Upper lobe of right lung (tissue), 1 donor: ENCODE measurements around the gene EN1. TPM values are rescaled to one million over a fixed set of nuclear protein-coding genes. Genes with fewer than 3 reads are reported as not detected.

ENCODE experiments used
- ATAC-seq: fragments of 200-7000 bp; cut with Tn5 transposase; one replicate; pipeline ENCODE4 v1.9.1; 2020; ENCODE audit warnings: mild to moderate bottlenecking, moderate library complexity
- DNase-seq: peaks from one replicate; pipeline ENCODE4 v3.0.0-alpha.2; 2020
- H3K27ac ChIP-seq: fragments of 200-600 bp; one replicate; pipeline ENCODE4 v1.8.0; 2022
- H3K27me3 ChIP-seq: fragments of 200-600 bp; one replicate; pipeline ENCODE4 v1.8.0; 2022; ENCODE audit warnings: mild to moderate bottlenecking
- H3K36me3 ChIP-seq: fragments of 200-600 bp; one replicate; pipeline ENCODE4 v1.8.0; 2022
- H3K4me1 ChIP-seq: fragments of 200-600 bp; one replicate; pipeline ENCODE4 v1.8.0; 2022
- H3K4me3 ChIP-seq: fragments of 200-600 bp; one replicate; pipeline ENCODE4 v1.8.0; 2022; ENCODE audit warnings: mild to moderate bottlenecking
- H3K9me3 ChIP-seq: fragments of 200-600 bp; one replicate; pipeline ENCODE4 v1.8.0; 2022
- CTCF ChIP-seq: fragments of 200-600 bp; IDR thresholded peaks from one replicate; pipeline ENCODE4 v1.8.0; 2022; ENCODE audit warnings: antibody characterized with exemption
- intact Hi-C: fragments of 100-400 bp; cut with DNase I; formaldehyde crosslinking; loops from one replicate; pipeline ENCODE4 v1.11.0; 2022
- total RNA-seq: library from RNA; stranded (reverse); fragmentation: NEBNext Ultra II Directional; extraction: Animal tissue kit (Norgen Biotek cat#: 25700); gene quantifications from one replicate; pipeline ENCODE4 v1.2.1, GENCODE V29; 2021
- donor health status: DM: no; HTN: yes; CAD: no; lungs with severe emphysema.

Gene EN1
- total RNA-seq, 1 donor from 2014 or later = not detected

- H3K36me3 ChIP-seq = no peaks in the 10 kb centered on the region
- no peak overlapping the region for H3K27ac ChIP-seq
- ATAC-seq (no peak), DNase-seq (no peak)
- H3K4me3 ChIP-seq = no peak overlapping the region
- peaks cover 96% of the 10 kb centered on the region for H3K27me3 ChIP-seq
- TF ChIP-seq CTCF = no peak
- H3K4me1 ChIP-seq = peaks cover 8% of the 10 kb centered on the region
- no peaks in the 10 kb centered on the region for H3K9me3 ChIP-seq
- intact Hi-C loops = no loop called here
These were observed 319 bp upstream of the EN1 start for GRCh38 chr2:118847762-118848172.

- H3K36me3 ChIP-seq = no peaks in the 10 kb centered on the region
- no peaks in the 10 kb centered on the region for H3K9me3 ChIP-seq
- H3K27ac ChIP-seq = no peak overlapping the region
- DNase-seq = no peak
- no peak overlapping the region for H3K4me3 ChIP-seq
- ATAC-seq = no peak
- TF ChIP-seq CTCF = no peak
- peaks cover 95% of the 10 kb centered on the region for H3K27me3 ChIP-seq
- intact Hi-C loops = no loop called here
- peaks cover 13% of the 10 kb centered on the region for H3K4me1 ChIP-seq
These were observed 951 bp downstream of the EN1 start for GRCh38 chr2:118846442-118846952.

- H3K27me3 ChIP-seq = peaks cover 96% of the 10 kb centered on the region
- TF ChIP-seq CTCF = no peak
- no peaks in the 10 kb centered on the region for H3K36me3 ChIP-seq
- H3K4me1 ChIP-seq = peaks cover 13% of the 10 kb centered on the region
- ATAC-seq (no peak), DNase-seq (no peak)
- no peak overlapping the region for H3K27ac ChIP-seq
- H3K9me3 ChIP-seq = no peaks in the 10 kb centered on the region
- intact Hi-C loops = no loop called here
- no peak overlapping the region for H3K4me3 ChIP-seq
These were observed 1.7 kb downstream of the EN1 start for GRCh38 chr2:118845522-118846441.

GRCh38 chr2:118845005-118845521 lies 2.4 kb downstream of the EN1 start:
- peaks cover 13% of the 10 kb centered on the region for H3K4me1 ChIP-seq
- intact Hi-C loops = no loop called here
- no peak overlapping the region for H3K4me3 ChIP-seq
- no peaks in the 10 kb centered on the region for H3K9me3 ChIP-seq
- H3K36me3 ChIP-seq = no peaks in the 10 kb centered on the region
- DNase-seq (no peak), ATAC-seq (no peak)
- no peak overlapping the region for H3K27ac ChIP-seq
- H3K27me3 ChIP-seq = peaks cover 96% of the 10 kb centered on the region
- no peak for TF ChIP-seq CTCF

GRCh38 chr2:118844261-118845004 lies 3.0 kb downstream of the EN1 start:
- no peak for ATAC-seq
- no peak for TF ChIP-seq CTCF
- H3K9me3 ChIP-seq = no peaks in the 10 kb centered on the region
- H3K4me1 ChIP-seq = peaks cover 13% of the 10 kb centered on the region
- H3K27ac ChIP-seq = no peak overlapping the region
- no peak for DNase-seq
- peaks cover 96% of the 10 kb centered on the region for H3K27me3 ChIP-seq
- intact Hi-C loops = no loop called here
- H3K4me3 ChIP-seq = no peak overlapping the region
- no peaks in the 10 kb centered on the region for H3K36me3 ChIP-seq
